Prostate gland (tissue), 2 donors: Measurements from ENCODE around the gene CFD. TPM values are rescaled to one million over a fixed set of nuclear protein-coding genes. Genes with fewer than 3 reads are reported as not detected.
A peak's percentile ranks its signal among the peaks of the same experiment; 100 is the strongest.

Experiments used
- DNase-seq: peaks from one replicate; pipeline ENCODE4 v3.0.0-alpha.2; 2019; ENCODE audit warnings: low spot score
- H3K27ac ChIP-seq, 2 donors: fragments of 200-600 bp; sonication (generic); 2 replicates each; pipeline ENCODE4 v1.5.1; 2017 to 2019
- H3K27me3 ChIP-seq: fragments of 200-600 bp; sonication (generic); replicated peaks from 2 replicates; pipeline ENCODE4 v1.5.1; 2019; ENCODE audit not compliant: insufficient read depth
- H3K36me3 ChIP-seq, 2 donors: fragments of 200-600 bp; sonication (generic); 1 replicate in 1 of 2; 2 replicates in 1 of 2; pipeline versions ENCODE4 v1.5.1 to v1.8.1; 2017 to 2019
- H3K4me1 ChIP-seq: fragments of 200-600 bp; sonication (generic); replicated peaks from 2 replicates; pipeline ENCODE4 v1.5.1; 2019
- H3K4me3 ChIP-seq, 2 donors: fragments of 200-600 bp; sonication (generic); 2 replicates each; pipeline ENCODE4 v1.5.1; 2017 to 2019
- H3K9me3 ChIP-seq: fragments of 200-600 bp; sonication (generic); 2 replicates; pipeline ENCODE4 v1.5.1; 2017
- CTCF ChIP-seq, 4 experiments: fragments of 200-600 bp in 2 of 4; fragments of 450-650 bp in 2 of 4; sonication (generic) in 2 of 4; IDR thresholded peaks; 1 replicate in 3 of 4; 2 replicates in 1 of 4; pipeline ENCODE4 v1.5.1; 2016 to 2019; ENCODE audit warnings: antibody characterized with exemption in 4 of 4, mild to moderate bottlenecking in 2 of 4, moderate library complexity in 2 of 4
- POLR2A ChIP-seq: fragments of 450-650 bp; IDR thresholded peaks from one replicate; pipeline ENCODE4 v1.6.1; 2016; ENCODE audit warnings: antibody characterized with exemption, mild to moderate bottlenecking
- POLR2AphosphoS5 ChIP-seq: sonication (generic); formaldehyde crosslinking; IDR thresholded peaks from one replicate; pipeline ENCODE4 v1.6.1; 2017; ENCODE audit warnings: antibody characterized with exemption
- WGBS: methylation state at CpG from one replicate; pipeline ENCODE4 v1.1.5; 2018; 5-methylcytosine and 5-hydroxymethylcytosine counted together
- intact Hi-C: fragments of 100-400 bp; cut with DNase I; formaldehyde crosslinking; loops from one replicate; pipeline ENCODE4 v1.14.2; 2022
- total RNA-seq, 2 donors: library from RNA; depleted of rRNA; stranded (reverse); fragments of >200 nt; gene quantifications; one replicate each; pipeline ENCODE4 v1.1.0, GENCODE V29; 2016

The CFD gene
- total RNA-seq, 2 donors from 2014 or later = 92.2 to 167 TPM

- Histone ChIP-seq H3K27ac (no peak overlapping the region), H3K4me3 (no peak overlapping the region), H3K27me3 (no peaks in the 10 kb centered on the region), H3K36me3 (no peaks in the 10 kb centered on the region), H3K9me3 (no peaks in the 10 kb centered on the region), H3K4me1 (no peaks in the 10 kb centered on the region)
- no peak for TF ChIP-seq POLR2A
- no peak for TF ChIP-seq CTCF (IDR thresholded peaks at IDR 0.05)
- no peak for TF ChIP-seq POLR2AphosphoS5
- 80% methylated on average over 16 of the region's 16 CpGs for WGBS
- intact Hi-C loops = loop anchor here (5.0 kb wide), 1 partner anchor 115 kb away; the partner anchor contains the start of gene WDR18
- DNase-seq = no peak
These were observed 7.9 kb downstream of the CFD start for GRCh38 chr19:867301-867793.

GRCh38 chr19:867855-868457 lies 8.5 kb downstream of the CFD start:
- Histone ChIP-seq H3K9me3 (no peaks in the 10 kb centered on the region), H3K4me1 (no peaks in the 10 kb centered on the region), H3K27me3 (no peaks in the 10 kb centered on the region), H3K36me3 (no peaks in the 10 kb centered on the region), H3K4me3 (no peak overlapping the region), H3K27ac (no peak overlapping the region)
- no peak for TF ChIP-seq POLR2A
- TF ChIP-seq CTCF (IDR thresholded peaks at IDR 0.05) = no peak
- TF ChIP-seq POLR2AphosphoS5 = no peak
- intact Hi-C loops = loop anchor here (2.0 to 5.0 kb wide), 2 partner anchors 45 to 114 kb away; partner anchors contain the start of genes R3HDM4 and WDR18
- no peak for DNase-seq
- WGBS = 89% methylated on average over 38 of the region's 39 CpGs

GRCh38 chr19:868458-869244 lies 9.2 kb downstream of the CFD start:
- intact Hi-C loops = loop anchor here (2.0 to 5.0 kb wide), 2 partner anchors 44 to 114 kb away; partner anchors contain the start of genes R3HDM4 and WDR18
- 91% methylated on average over 34 of the region's 34 CpGs for WGBS
- no peak for DNase-seq
- Histone ChIP-seq H3K9me3 (no peaks in the 10 kb centered on the region), H3K36me3 (no peaks in the 10 kb centered on the region), H3K4me1 (no peaks in the 10 kb centered on the region), H3K27ac (peak overlapping the region; percentile 69 to 74), H3K4me3 (no peak overlapping the region), H3K27me3 (no peaks in the 10 kb centered on the region)
- TF ChIP-seq CTCF (IDR thresholded peaks at IDR 0.05) (no peak), POLR2AphosphoS5 (no peak), POLR2A (no peak)

GRCh38 chr19:869245-870177 lies 10.0 kb downstream of the CFD start:
- peak; percentile 34 for TF ChIP-seq POLR2AphosphoS5
- TF ChIP-seq CTCF (IDR thresholded peaks at IDR 0.05) = no peak
- TF ChIP-seq POLR2A = peak; percentile 20
- WGBS = 49% methylated on average over 29 of the region's 29 CpGs
- intact Hi-C loops = loop anchor here (2.0 to 5.0 kb wide), 2 partner anchors 43 to 113 kb away; partner anchors contain the start of genes R3HDM4 and WDR18
- H3K27me3 ChIP-seq = no peaks in the 10 kb centered on the region
- no peak overlapping the region for H3K4me3 ChIP-seq
- H3K4me1 ChIP-seq = no peaks in the 10 kb centered on the region
- peak overlapping the region; percentile 69 to 74 for H3K27ac ChIP-seq
- no peak for DNase-seq
- no peaks in the 10 kb centered on the region for H3K36me3 ChIP-seq
- H3K9me3 ChIP-seq = no peaks in the 10 kb centered on the region
